IMR-90 (cell line): ENCODE results near the gene NAALAD2. TPM values are rescaled to one million over a fixed set of nuclear protein-coding genes. Genes with fewer than 3 reads are reported as not detected.

Source experiments
- ATAC-seq: fragments of 200-7000 bp; cut with Tn5 transposase; 2 replicates; pipeline ENCODE4 v1.9.1; 2020; ENCODE audit warnings: low read depth, mild to moderate bottlenecking, moderate library complexity
- BruUV-seq: library from RNA; stranded (reverse); fragments of 400-500 nt; replicated peaks from 2 replicates; lab custom pipeline; 2021; lab: Mats Ljungman, UMichigan
- CTCF ChIA-PET: fragments of 300-600 bp; formaldehyde crosslinking; extraction: SDS; loops from one replicate; lab custom pipeline; 2021; ENCODE audit warnings: antibody characterized with exemption; lab: Yijun Ruan, JAX
- POLR2A ChIA-PET: fragments of 300-600 bp; sonication (Branson Sonifier 250); formaldehyde crosslinking; loops from one replicate; lab custom pipeline; 2022; ENCODE audit warnings: antibody characterized with exemption; ENCODE audit not compliant: unreplicated experiment; lab: Charles Lee
- DNase-seq: peaks from one replicate; pipeline ENCODE4 v3.0.0; 2013
- H2AFZ ChIP-seq: replicated peaks from 2 replicates; pipeline ENCODE3; 2013; ENCODE audit warnings: low read length, mild to moderate bottlenecking; ENCODE audit not compliant: poor library complexity
- H2AK5ac ChIP-seq: 2 replicates; pipeline ENCODE4 v1.6.1; 2013; ENCODE audit warnings: low read depth, low read length, inconsistent platforms
- H2AK9ac ChIP-seq: replicated peaks from 2 replicates; pipeline ENCODE3; 2013; ENCODE audit warnings: mild to moderate bottlenecking, low read depth, low read length, moderate library complexity; ENCODE audit not compliant: poor library complexity
- H2BK120ac ChIP-seq: 2 replicates; pipeline ENCODE4 v1.6.1; 2013; ENCODE audit warnings: low read depth, low read length, inconsistent platforms
- H2BK15ac ChIP-seq: 3 replicates; pipeline ENCODE4 v1.6.1; 2013; ENCODE audit warnings: low read depth, low read length, inconsistent platforms
- H2BK20ac ChIP-seq: 2 replicates; pipeline ENCODE4 v1.6.1; 2013; ENCODE audit warnings: low read depth, mild to moderate bottlenecking, inconsistent platforms, low read length, moderate library complexity
- H2BK5ac ChIP-seq: 2 replicates; pipeline ENCODE4 v1.6.1; 2013; ENCODE audit warnings: mild to moderate bottlenecking, low read depth, low read length, inconsistent platforms; ENCODE audit not compliant: poor library complexity, severe bottlenecking
- H3K14ac ChIP-seq: replicated peaks from 2 replicates; pipeline ENCODE4 v1.6.1; 2013; ENCODE audit warnings: low read depth, low read length, inconsistent platforms
- H3K18ac ChIP-seq: 2 replicates; pipeline ENCODE4 v1.6.1; 2013; ENCODE audit warnings: low read depth, low read length, control low read depth
- H3K23ac ChIP-seq: 2 replicates; pipeline ENCODE4 v1.6.1; 2013; ENCODE audit warnings: low read depth, low read length, inconsistent platforms
- H3K27ac ChIP-seq: 2 replicates; pipeline ENCODE4 v1.5.1; 2013; ENCODE audit warnings: mild to moderate bottlenecking, control low read depth, low read length; ENCODE audit not compliant: insufficient read depth
- H3K27me3 ChIP-seq: 2 replicates; pipeline ENCODE4 v1.6.1; 2013; ENCODE audit warnings: low read length; ENCODE audit not compliant: control insufficient read depth, insufficient read depth
- H3K36me3 ChIP-seq: 2 replicates; pipeline ENCODE4 v1.6.1; 2013; ENCODE audit warnings: low read length, mixed read lengths; ENCODE audit not compliant: control insufficient read depth, insufficient read depth
- H3K4ac ChIP-seq: 2 replicates; pipeline ENCODE4 v1.6.1; 2013; ENCODE audit warnings: low read depth, low read length, inconsistent platforms
- H3K4me1 ChIP-seq: 2 replicates; pipeline ENCODE4 v1.6.1; 2013; ENCODE audit warnings: low read length, mixed read lengths; ENCODE audit not compliant: control insufficient read depth, insufficient read depth
- H3K4me2 ChIP-seq: 2 replicates; pipeline ENCODE4 v1.6.1; 2013; ENCODE audit warnings: low read depth, mild to moderate bottlenecking, control low read depth, low read length, moderate library complexity
- H3K4me3 ChIP-seq: 2 replicates; pipeline ENCODE4 v1.5.1; 2013; ENCODE audit warnings: low read depth, mild to moderate bottlenecking, control low read depth, low read length, moderate library complexity; ENCODE audit not compliant: insufficient read depth
- H3K56ac ChIP-seq: 2 replicates; pipeline ENCODE4 v1.6.1; 2013; ENCODE audit warnings: low read length, inconsistent platforms; ENCODE audit not compliant: insufficient read depth; ENCODE audit errors: extremely low read depth
- H3K79me1 ChIP-seq, 2 experiments: 2 replicates each; pipeline ENCODE4 v1.6.1; 2013; ENCODE audit warnings: low read length in 2 of 2, inconsistent platforms in 1 of 2, low read depth in 1 of 2
- H3K9ac ChIP-seq: 2 replicates; pipeline ENCODE4 v1.6.1; 2013; ENCODE audit warnings: low read depth, low read length, control low read depth
- H3K9me1 ChIP-seq: 2 replicates; pipeline ENCODE4 v1.6.1; 2013; ENCODE audit warnings: low read length, inconsistent platforms; ENCODE audit not compliant: insufficient read depth
- H3K9me3 ChIP-seq: 2 replicates; pipeline ENCODE4 v1.6.1; 2013; ENCODE audit warnings: low read length; ENCODE audit not compliant: control insufficient read depth, insufficient read depth
- H4K20me1 ChIP-seq: 2 replicates; pipeline ENCODE4 v1.6.1; 2013; ENCODE audit warnings: low read length, inconsistent platforms; ENCODE audit not compliant: insufficient read depth
- H4K5ac ChIP-seq: 2 replicates; pipeline ENCODE4 v1.6.1; 2013; ENCODE audit warnings: mild to moderate bottlenecking, low read depth, low read length, control low read depth
- H4K8ac ChIP-seq, 2 experiments: 2 replicates each; pipeline ENCODE4 v1.6.1; 2013; ENCODE audit warnings: low read depth in 2 of 2, low read length in 2 of 2, control low read depth in 1 of 2, inconsistent platforms in 1 of 2
- H4K91ac ChIP-seq: 2 replicates; pipeline ENCODE4 v1.6.1; 2013; ENCODE audit warnings: low read depth, low read length, inconsistent platforms; ENCODE audit not compliant: insufficient read depth
- CEBPB ChIP-seq: IDR thresholded peaks from 2 replicates; pipeline ENCODE4 v1.6.1; 2012; ENCODE audit warnings: low read depth, low read length, improper control_type of control experiment
- NFE2L2 ChIP-seq: fragments of 150-350 bp; IDR thresholded peaks from 2 replicates; pipeline ENCODE4 v1.6.1; 2016; ENCODE audit warnings: low read depth, mild to moderate bottlenecking, low read length
- RAD21 ChIP-seq: IDR thresholded peaks from 2 replicates; pipeline ENCODE4 v1.6.1; 2012; ENCODE audit warnings: low read length, improper control_type of control experiment
- WGBS, 2 experiments: methylation state at CpG; one replicate each; pipeline versions ENCODE4 v1.1.5 to v1.1.7; 2013; ENCODE audit warnings: missing lambda C conversion rate in 2 of 2; ENCODE audit not compliant: insufficient read length in 1 of 2; ENCODE audit errors: extremely low coverage in 2 of 2; 5-methylcytosine and 5-hydroxymethylcytosine counted together
- dilution Hi-C: fragments of 300-500 bp; cut with HindIII; formaldehyde crosslinking; loops from one replicate; pipeline ENCODE4 v1.14.3; 2018; ENCODE audit warnings: low sequenced_read_pairs; ENCODE audit not compliant: unreplicated experiment
- in situ Hi-C: fragments of 300-500 bp; cut with MboI; formaldehyde crosslinking; loops from 3 replicates; pipeline ENCODE4 v1.14.3; 2019; ENCODE audit warnings: low sequenced_read_pairs, inconsistent platforms, mixed read lengths
- intact Hi-C: fragments of 100-400 bp; cut with micrococcal nuclease; formaldehyde crosslinking; loops from 2 replicates; pipeline ENCODE4 v1.10.0; 2022
- polyA plus RNA-seq, 3 experiments: library from polyadenylated mRNA; depleted of rRNA; stranded (reverse); fragments of >200 nt; gene quantifications; 2 replicates each; pipeline ENCODE4 v1.2.3, GENCODE V29; 2012; ENCODE audit warnings: low replicate concordance in 1 of 3
- total RNA-seq: library from RNA; depleted of rRNA; stranded (reverse); fragments of >200 nt; gene quantifications from 2 replicates; pipeline ENCODE4 v1.2.3, GENCODE V29; 2012

Gene NAALAD2
- total and polyA plus RNA-seq, 2 of the 4 experiments (the other 2 are of a cell fraction), result under 0.01 to 0.09 TPM

DNA sequence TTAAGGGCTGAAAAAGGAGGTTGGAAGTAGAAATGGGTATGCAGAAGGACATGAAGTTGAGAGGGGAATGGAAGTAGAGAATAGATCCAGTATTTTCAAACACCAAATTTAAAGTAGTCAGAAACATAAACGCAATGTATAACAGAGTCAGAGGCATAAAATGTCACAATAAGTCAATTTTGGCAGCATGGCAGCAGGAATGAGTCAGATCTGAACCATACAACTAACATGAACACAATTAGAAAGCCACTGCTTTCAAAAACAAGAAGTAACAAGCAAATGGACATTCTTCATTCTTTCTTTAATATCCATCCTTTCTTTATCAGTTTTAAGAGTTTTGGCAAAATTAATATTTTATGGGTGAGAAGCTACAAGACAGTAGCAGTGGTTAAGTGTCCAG, 85.9 kb downstream of the NAALAD2 start:
- BruUV-seq, result no TSS peak
- Histone ChIP-seq H2AFZ (no peak overlapping the region), H4K5ac (no peak overlapping the region), H3K4me3 (peak overlapping the region; percentile 13; the same call in 1 of the 2 replicates), H4K8ac (no peak overlapping the region), H3K36me3 (no peaks in the 10 kb centered on the region), H3K23ac (no peak overlapping the region), H3K9ac (no peak overlapping the region), H2BK15ac (no peak overlapping the region), H3K27ac (no peak overlapping the region), H2AK5ac (no peak overlapping the region), H4K91ac (no peak overlapping the region), H3K4me2 (peak overlapping the region; percentile 88), H3K4me1 (peaks cover 6% of the 10 kb centered on the region), H2AK9ac (no peak overlapping the region), H3K4ac (no peak overlapping the region), H3K14ac (no peak overlapping the region), H2BK5ac (peak overlapping the region; percentile 18), H3K18ac (no peak overlapping the region), H2BK20ac (no peak overlapping the region), H3K27me3 (no peaks in the 10 kb centered on the region), H3K9me3 (no peaks in the 10 kb centered on the region), H2BK120ac (no peak overlapping the region), H3K79me1 (peaks cover 0 to 28% of the 10 kb centered on the region in 2 experiments; a peak in 2 of 4 replicates), H3K56ac (no peak overlapping the region), H4K20me1 (peaks cover 44% of the 10 kb centered on the region), H3K9me1 (no peaks in the 10 kb centered on the region; the same call in 1 of the 2 replicates)
- no CpG with 5 or more reads among the region's 1 CpG for WGBS, 2 experiments
- DNase-seq, result peak; percentile 72
- dilution Hi-C loops, result no loop called here
- CTCF ChIA-PET, result interaction anchor here (0.8 to 1.3 kb wide), 2 partner anchors 15 kb away, joined by 3 to 4 read pairs; no protein-coding TSS in a partner anchor
- no peak for ATAC-seq
- no peak for TF ChIP-seq NFE2L2
- TF ChIP-seq RAD21, result no peak
- peak; percentile 79 for TF ChIP-seq CEBPB
- intact Hi-C loops, result no loop called here
- in situ Hi-C loops, result no loop called here
- POLR2A ChIA-PET, result no interaction called here
